GM19463 (cell line): ENCODE results near the gene C19orf67.
"Not testable (repeated sequence)": the region's sequence is repeated elsewhere in the genome, so short reads cannot be mapped to it uniquely, and the experiment has no call there.

Experiments
- ATAC-seq: cut with Tn5 transposase; IDR thresholded peaks from one replicate; pipeline ENCODE4 v1.9.1; 2021; ENCODE audit warnings: mild to moderate bottlenecking, moderate library complexity; ENCODE audit not compliant: unreplicated experiment

The C19orf67 gene

GRCh38 chr19:14058182-14059092, 27.1 kb downstream of the C19orf67 start:
- no peak for ATAC-seq

GRCh38 chr19:14056741-14057356, 28.7 kb downstream of the C19orf67 start:
- ATAC-seq: no peak

- ATAC-seq: no peak
Observed at GRCh38 chr19:14056069-14056666, 29.4 kb downstream of the C19orf67 start.

- no peak for ATAC-seq
Observed at GRCh38 chr19:14055396-14055795, 30.2 kb downstream of the C19orf67 start.

GRCh38 chr19:14054721-14055120, 30.9 kb downstream of the C19orf67 start:
- ATAC-seq: no peak

GRCh38 chr19:14054099-14054498, 31.5 kb downstream of the C19orf67 start:
- ATAC-seq: no peak

- no peak for ATAC-seq
Observed at GRCh38 chr19:14053500-14053899, 32.1 kb downstream of the C19orf67 start.

- ATAC-seq: no peak
Observed at GRCh38 chr19:14053032-14053431, 32.6 kb downstream of the C19orf67 start.

- no peak for ATAC-seq
Observed at GRCh38 chr19:14052470-14052869, 33.1 kb downstream of the C19orf67 start.

- ATAC-seq: no peak
Observed at GRCh38 chr19:14051980-14052379, 33.6 kb downstream of the C19orf67 start.

- ATAC-seq: not testable (repeated sequence)
Observed at GRCh38 chr19:14050961-14051360, 34.6 kb downstream of the C19orf67 start.

GRCh38 chr19:14050512-14050911, 35.1 kb downstream of the C19orf67 start:
- no peak for ATAC-seq

- no peak for ATAC-seq
Observed at GRCh38 chr19:14048443-14049153, 37.0 kb downstream of the C19orf67 start.

- not testable (repeated sequence) for ATAC-seq
Observed at GRCh38 chr19:14047866-14048265, 37.7 kb downstream of the C19orf67 start.

GRCh38 chr19:14042659-14043608, 42.6 kb downstream of the C19orf67 start:
- not testable (repeated sequence) for ATAC-seq

- ATAC-seq: no peak
Observed at GRCh38 chr19:14039181-14039580, 46.4 kb downstream of the C19orf67 start.

GRCh38 chr19:14035706-14036105, 49.9 kb downstream of the C19orf67 start:
- ATAC-seq: no peak

- not testable (repeated sequence) for ATAC-seq
Observed at GRCh38 chr19:14035159-14035558, 50.4 kb downstream of the C19orf67 start.

- no peak for ATAC-seq
Observed at GRCh38 chr19:14033946-14034345, 51.6 kb downstream of the C19orf67 start.
